NCI-H2227 (cell line): ENCODE data around the gene UBE2E2.
"Not testable (repeated sequence)": the region's sequence is repeated elsewhere in the genome, so short reads cannot be mapped to it uniquely, and the experiment has no call there.

ENCODE experiments used
- DNase-seq: peaks from one replicate; lab custom pipeline; 2025; ENCODE audit not compliant: unreplicated experiment; lab: John Stamatoyannopoulos, UW

UBE2E2 gene

GRCh38 chr3:23202921-23203707 lies at the start of gene UBE2E2:
TSS of gene UBE2E2 (plus strand) at chr3:23203327.
- peak; percentile 73 for DNase-seq

- DNase-seq: no peak
Observed at GRCh38 chr3:23153436-23153835, 49.7 kb upstream of the UBE2E2 start.

GRCh38 chr3:23157331-23157730 lies 45.8 kb upstream of the UBE2E2 start:
- DNase-seq: no peak

- DNase-seq: no peak
Observed at GRCh38 chr3:23159929-23160328, 43.2 kb upstream of the UBE2E2 start.

- DNase-seq: no peak
Observed at GRCh38 chr3:23161308-23161707, 41.8 kb upstream of the UBE2E2 start.

GRCh38 chr3:23161896-23162570 lies 41.1 kb upstream of the UBE2E2 start:
- DNase-seq: no peak

- DNase-seq: no peak
Observed at GRCh38 chr3:23162934-23163333, 40.2 kb upstream of the UBE2E2 start.

- DNase-seq: no peak
Observed at GRCh38 chr3:23164746-23165145, 38.4 kb upstream of the UBE2E2 start.

- no peak for DNase-seq
Observed at GRCh38 chr3:23165571-23165970, 37.6 kb upstream of the UBE2E2 start.

- DNase-seq: no peak
Observed at GRCh38 chr3:23166276-23166675, 36.9 kb upstream of the UBE2E2 start.

GRCh38 chr3:23166845-23167244 lies 36.3 kb upstream of the UBE2E2 start:
- DNase-seq: no peak

GRCh38 chr3:23169551-23169950 lies 33.6 kb upstream of the UBE2E2 start:
- DNase-seq: no peak

GRCh38 chr3:23170291-23170690 lies 32.8 kb upstream of the UBE2E2 start:
- DNase-seq: no peak

- no peak for DNase-seq
Observed at GRCh38 chr3:23172059-23172458, 31.1 kb upstream of the UBE2E2 start.

- DNase-seq: no peak
Observed at GRCh38 chr3:23174426-23175039, 28.6 kb upstream of the UBE2E2 start.

- no peak for DNase-seq
Observed at GRCh38 chr3:23175341-23176083, 27.6 kb upstream of the UBE2E2 start.

GRCh38 chr3:23176839-23177238 lies 26.3 kb upstream of the UBE2E2 start:
- not testable (repeated sequence) for DNase-seq

- no peak for DNase-seq
Observed at GRCh38 chr3:23182996-23183513, 20.1 kb upstream of the UBE2E2 start.

- DNase-seq: no peak
Observed at GRCh38 chr3:23183731-23184130, 19.4 kb upstream of the UBE2E2 start.

- no peak for DNase-seq
Observed at GRCh38 chr3:23185861-23186260, 17.3 kb upstream of the UBE2E2 start.

GRCh38 chr3:23189187-23189586 lies 13.9 kb upstream of the UBE2E2 start:
- DNase-seq: no peak
